ENCODE data around the gene ATF6. TPM values are rescaled to one million over a fixed set of nuclear protein-coding genes. Genes with fewer than 3 reads are reported as not detected.

ATF6 gene
- total RNA-seq, 4 donors from 2014 or later: 26.1 to 35.4 (median 32.3) TPM

DNA sequence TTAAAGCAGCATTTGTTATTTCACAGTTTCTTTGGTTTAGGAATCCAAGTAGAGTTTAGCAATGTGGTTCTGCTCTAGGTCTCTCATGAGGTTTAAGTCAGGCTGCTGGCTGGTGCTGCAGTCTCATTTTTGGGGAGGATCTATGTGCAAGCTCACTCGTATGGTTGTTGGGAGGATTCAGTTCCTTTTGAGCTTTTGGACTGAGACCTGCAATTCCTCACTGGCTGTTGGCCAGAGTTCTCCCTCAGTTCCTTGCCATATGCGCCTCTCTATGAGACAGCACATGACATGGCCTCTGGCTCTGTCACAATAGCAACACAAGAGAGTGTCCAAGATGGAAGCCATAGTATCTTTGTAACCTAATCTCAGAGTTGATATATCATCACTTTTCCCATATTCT is 166.5 kb downstream of the ATF6 start:
- Histone ChIP-seq H3K4me3 (no peak overlapping the region), H3K36me3 (no peaks in the 10 kb centered on the region), H3K9me3 (no peaks in the 10 kb centered on the region), H3K27me3 (no peaks in the 10 kb centered on the region), H3K27ac (no peak overlapping the region), H3K4me1 (peaks cover 0 to 29% (median 4%) of the 10 kb centered on the region in 4 donors)
- 54 to 56% methylated on average over 2 of the region's 2 CpGs for WGBS, 2 donors
- peak in 1 of 2 donors; percentile 19 for DNase-seq (ENCODE audit: low spot score in 2 of 2)
- TF ChIP-seq EP300 (IDR thresholded peaks at IDR 0.05): peak in 1 of 2 donors; percentile 16
- no peak for TF ChIP-seq POLR2A (IDR thresholded peaks at IDR 0.05)
- TF ChIP-seq, protein P1, sequence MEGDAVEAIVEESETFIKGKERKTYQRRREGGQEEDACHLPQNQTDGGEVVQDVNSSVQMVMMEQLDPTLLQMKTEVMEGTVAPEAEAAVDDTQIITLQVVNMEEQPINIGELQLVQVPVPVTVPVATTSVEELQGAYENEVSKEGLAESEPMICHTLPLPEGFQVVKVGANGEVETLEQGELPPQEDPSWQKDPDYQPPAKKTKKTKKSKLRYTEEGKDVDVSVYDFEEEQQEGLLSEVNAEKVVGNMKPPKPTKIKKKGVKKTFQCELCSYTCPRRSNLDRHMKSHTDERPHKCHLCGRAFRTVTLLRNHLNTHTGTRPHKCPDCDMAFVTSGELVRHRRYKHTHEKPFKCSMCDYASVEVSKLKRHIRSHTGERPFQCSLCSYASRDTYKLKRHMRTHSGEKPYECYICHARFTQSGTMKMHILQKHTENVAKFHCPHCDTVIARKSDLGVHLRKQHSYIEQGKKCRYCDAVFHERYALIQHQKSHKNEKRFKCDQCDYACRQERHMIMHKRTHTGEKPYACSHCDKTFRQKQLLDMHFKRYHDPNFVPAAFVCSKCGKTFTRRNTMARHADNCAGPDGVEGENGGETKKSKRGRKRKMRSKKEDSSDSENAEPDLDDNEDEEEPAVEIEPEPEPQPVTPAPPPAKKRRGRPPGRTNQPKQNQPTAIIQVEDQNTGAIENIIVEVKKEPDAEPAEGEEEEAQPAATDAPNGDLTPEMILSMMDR (IDR thresholded peaks at IDR 0.05): no peak

DNA sequence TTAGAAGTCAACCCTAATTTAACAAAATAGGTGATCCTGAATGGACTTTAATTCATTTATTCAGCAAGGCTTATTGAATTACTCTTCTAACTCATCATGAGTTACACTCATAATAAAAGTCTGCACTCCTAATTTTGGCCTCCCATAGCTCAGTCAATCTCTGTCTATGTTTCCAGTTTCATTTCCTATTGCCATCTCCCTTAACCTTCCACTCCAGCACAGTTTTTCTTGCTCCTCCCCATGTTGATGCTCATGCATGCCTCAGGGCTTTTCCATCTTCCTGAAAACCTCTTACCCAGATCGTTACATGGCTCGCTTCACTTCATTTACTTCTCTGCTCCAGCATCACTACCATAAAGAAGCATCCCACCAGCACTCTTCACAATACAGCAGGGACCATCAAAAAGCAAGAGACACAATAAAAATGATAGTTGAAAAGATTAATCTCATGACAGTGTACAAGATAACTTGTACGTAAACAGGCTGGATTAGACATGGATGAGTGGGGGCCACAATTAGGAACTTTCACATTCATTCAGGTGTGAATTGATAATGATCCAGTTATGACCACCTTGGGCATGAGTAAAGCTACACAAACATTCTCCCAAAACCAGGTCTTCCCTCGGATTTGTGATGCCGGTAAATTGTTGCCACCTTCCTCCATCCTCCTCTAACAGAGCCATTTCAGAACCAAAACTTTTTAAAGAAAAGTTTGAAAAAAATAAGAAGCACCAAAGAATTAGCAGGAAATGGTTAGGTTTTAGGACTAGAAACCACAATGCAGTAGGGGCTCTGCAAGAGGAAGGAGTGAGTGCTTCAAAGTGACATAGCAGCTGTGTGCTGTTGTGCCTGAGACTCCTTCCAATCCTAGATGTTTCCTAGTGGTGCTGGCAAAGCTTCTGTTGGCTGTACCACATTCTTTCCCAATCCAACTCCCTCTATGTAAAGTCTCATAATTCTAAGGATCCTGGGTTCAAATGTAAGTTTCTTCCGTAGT is 167.8 kb downstream of the ATF6 start:
- Histone ChIP-seq H3K4me3 (no peak overlapping the region), H3K36me3 (no peaks in the 10 kb centered on the region), H3K9me3 (no peaks in the 10 kb centered on the region), H3K4me1 (peaks cover 0 to 29% (median 4%) of the 10 kb centered on the region in 4 donors), H3K27ac (no peak overlapping the region), H3K27me3 (no peaks in the 10 kb centered on the region)
- WGBS, 2 donors: 74% methylated on average over 6 of the region's 6 CpGs
- no peak for DNase-seq (ENCODE audit: low spot score in 2 of 2)
- TF ChIP-seq, protein P1 (IDR thresholded peaks at IDR 0.05): no peak
- TF ChIP-seq EP300 (IDR thresholded peaks at IDR 0.05) (no peak), POLR2A (IDR thresholded peaks at IDR 0.05) (no peak)

DNA sequence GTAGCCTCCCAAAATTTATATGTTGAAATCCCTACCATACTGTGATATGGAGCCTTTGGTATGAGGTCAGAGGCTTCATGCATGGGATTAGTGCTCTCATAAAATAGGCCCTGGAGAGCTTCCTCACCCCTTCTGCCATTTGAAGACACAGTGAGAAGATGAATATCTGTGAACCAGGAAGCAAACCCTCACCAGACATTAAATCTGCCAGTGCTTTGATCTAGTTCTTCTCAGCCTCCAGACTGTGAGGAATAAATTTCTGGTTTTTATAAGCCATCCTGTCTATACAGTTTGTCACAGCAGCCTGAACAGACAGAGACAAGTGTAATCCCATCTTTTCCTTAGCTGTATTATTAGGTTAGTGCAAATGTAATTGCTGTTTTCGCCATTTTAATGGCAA is 169.1 kb downstream of the ATF6 start:
- no peak overlapping the region for H3K4me3 ChIP-seq
- no peaks in the 10 kb centered on the region for H3K27me3 ChIP-seq
- DNase-seq (ENCODE audit: low spot score in 2 of 2): no peak
- no peaks in the 10 kb centered on the region for H3K9me3 ChIP-seq
- peaks cover 0 to 15% (median 0%) of the 10 kb centered on the region in 4 donors for H3K4me1 ChIP-seq
- no peaks in the 10 kb centered on the region for H3K36me3 ChIP-seq
- WGBS, 2 donors: 96 to 100% methylated on average over 1 of the region's 1 CpG
- no peak for TF ChIP-seq EP300 (IDR thresholded peaks at IDR 0.05)
- TF ChIP-seq, protein P1 (IDR thresholded peaks at IDR 0.05): no peak
- TF ChIP-seq POLR2A (IDR thresholded peaks at IDR 0.05): no peak
- H3K27ac ChIP-seq: no peak overlapping the region

DNA sequence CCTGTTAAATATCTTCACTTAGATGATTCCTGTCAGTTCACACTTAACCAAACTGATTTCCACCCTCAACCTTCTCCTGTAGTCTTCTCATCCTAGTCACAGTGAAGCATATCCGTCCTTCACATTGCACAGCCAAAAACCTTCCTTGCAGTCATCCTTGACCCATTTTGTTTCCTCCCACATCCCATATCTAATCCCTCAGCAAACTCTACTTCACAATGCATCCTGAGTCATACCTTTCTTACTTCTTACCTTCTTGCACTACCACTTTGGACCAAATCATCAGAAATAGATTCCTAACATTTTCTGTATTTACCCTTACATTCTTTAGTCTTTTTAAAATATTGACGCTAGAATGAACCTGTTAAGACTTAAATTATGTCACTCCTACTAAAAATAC is 170.7 kb downstream of the ATF6 start:
- DNase-seq (ENCODE audit: low spot score in 2 of 2): no peak
- H3K36me3 ChIP-seq: no peaks in the 10 kb centered on the region
- peaks cover 0 to 22% (median under 1%) of the 10 kb centered on the region in 4 donors for H3K4me1 ChIP-seq
- no peaks in the 10 kb centered on the region for H3K27me3 ChIP-seq
- H3K27ac ChIP-seq: no peak overlapping the region
- TF ChIP-seq POLR2A (IDR thresholded peaks at IDR 0.05) (no peak), EP300 (IDR thresholded peaks at IDR 0.05) (no peak)
- TF ChIP-seq, protein P1 (IDR thresholded peaks at IDR 0.05): no peak
- H3K9me3 ChIP-seq: no peaks in the 10 kb centered on the region
- 95 to 97% methylated on average over 2 of the region's 2 CpGs for WGBS, 2 donors
- H3K4me3 ChIP-seq: no peak overlapping the region
